GM12873 (cell line): ENCODE data around the gene EP300.

Experiments used
- CTCF ChIP-seq: IDR thresholded peaks from 2 replicates; pipeline ENCODE4 v1.5.1; 2012; ENCODE audit warnings: low read depth, mild to moderate bottlenecking, moderate library complexity, low read length, control low read depth; ENCODE audit not compliant: insufficient read depth; ENCODE audit errors: missing control alignments

Gene EP300

GRCh38 chr22:41076857-41077256 is 15.5 kb upstream of the EP300 start:
- TF ChIP-seq CTCF: no peak

- no peak for TF ChIP-seq CTCF
Measured at GRCh38 chr22:41078931-41079330, 13.5 kb upstream of the EP300 start.

- TF ChIP-seq CTCF: no peak
Measured at GRCh38 chr22:41085842-41086241, 6.5 kb upstream of the EP300 start.

GRCh38 chr22:41091132-41092022 is 1.0 kb upstream of the EP300 start:
- TF ChIP-seq CTCF: no peak

- no peak for TF ChIP-seq CTCF
Measured at GRCh38 chr22:41092847-41093411, 537 bp downstream of the EP300 start.

- no peak for TF ChIP-seq CTCF
Measured at GRCh38 chr22:41094041-41094593, 1.7 kb downstream of the EP300 start.

GRCh38 chr22:41096391-41096790 is 4.0 kb downstream of the EP300 start:
- TF ChIP-seq CTCF: no peak
